ENCODE data around the gene KRT85.
"Not testable (repeated sequence)": the region's sequence is repeated elsewhere in the genome, so short reads cannot be mapped to it uniquely, and the experiment has no call there.

Gene KRT85

DNA sequence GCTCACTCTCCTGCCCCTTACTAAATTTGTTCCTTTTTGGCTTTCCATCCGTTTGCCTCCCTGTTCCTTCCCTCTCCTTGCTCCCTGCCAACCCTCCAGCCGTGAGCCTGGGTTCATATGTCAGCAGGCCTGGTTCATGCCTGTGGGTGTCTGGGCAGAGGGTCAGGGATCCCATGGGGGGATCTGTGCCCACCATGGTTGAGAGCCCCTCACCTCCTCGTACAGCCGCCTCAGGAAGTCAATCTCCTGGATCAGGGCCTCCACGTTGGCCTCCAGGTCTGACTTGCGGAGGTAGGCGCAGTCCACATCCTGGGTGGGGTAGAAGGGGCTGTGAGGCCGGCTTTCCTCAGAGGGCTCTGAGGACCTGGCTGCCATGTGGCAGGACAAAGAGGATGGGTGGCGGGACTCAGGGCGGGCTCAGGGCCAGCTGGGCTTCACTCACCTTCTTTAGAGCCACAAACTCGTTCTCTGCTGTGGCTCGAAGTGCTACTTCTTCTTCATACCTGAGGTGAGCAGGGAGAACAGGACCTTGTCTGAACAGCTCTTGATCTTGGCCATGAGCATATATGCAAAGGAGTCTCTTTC lies 49.7 kb downstream of the KRT85 start:
- no peak overlapping the region for H3K9ac ChIP-seq (ENCODE audit: low read length)
- no peaks in the 10 kb centered on the region for H3K27me3 ChIP-seq (ENCODE audit: low read length)
- no peaks in the 10 kb centered on the region for H3F3A ChIP-seq (ENCODE audit: insufficient read depth)
- H3K9me3 ChIP-seq (ENCODE audit: insufficient read depth, low read length): no peaks in the 10 kb centered on the region
- no peak overlapping the region for H3K4me3 ChIP-seq (ENCODE audit: insufficient read depth, low read length, poor library complexity, severe bottlenecking)
- H4K20me1 ChIP-seq (ENCODE audit: low read depth, low read length): no peaks in the 10 kb centered on the region
- no peak for TF ChIP-seq EZH2phosphoT487 (conservative IDR thresholded peaks at IDR 0.05; ENCODE audit: low read length)
- TF ChIP-seq, protein P1, sequence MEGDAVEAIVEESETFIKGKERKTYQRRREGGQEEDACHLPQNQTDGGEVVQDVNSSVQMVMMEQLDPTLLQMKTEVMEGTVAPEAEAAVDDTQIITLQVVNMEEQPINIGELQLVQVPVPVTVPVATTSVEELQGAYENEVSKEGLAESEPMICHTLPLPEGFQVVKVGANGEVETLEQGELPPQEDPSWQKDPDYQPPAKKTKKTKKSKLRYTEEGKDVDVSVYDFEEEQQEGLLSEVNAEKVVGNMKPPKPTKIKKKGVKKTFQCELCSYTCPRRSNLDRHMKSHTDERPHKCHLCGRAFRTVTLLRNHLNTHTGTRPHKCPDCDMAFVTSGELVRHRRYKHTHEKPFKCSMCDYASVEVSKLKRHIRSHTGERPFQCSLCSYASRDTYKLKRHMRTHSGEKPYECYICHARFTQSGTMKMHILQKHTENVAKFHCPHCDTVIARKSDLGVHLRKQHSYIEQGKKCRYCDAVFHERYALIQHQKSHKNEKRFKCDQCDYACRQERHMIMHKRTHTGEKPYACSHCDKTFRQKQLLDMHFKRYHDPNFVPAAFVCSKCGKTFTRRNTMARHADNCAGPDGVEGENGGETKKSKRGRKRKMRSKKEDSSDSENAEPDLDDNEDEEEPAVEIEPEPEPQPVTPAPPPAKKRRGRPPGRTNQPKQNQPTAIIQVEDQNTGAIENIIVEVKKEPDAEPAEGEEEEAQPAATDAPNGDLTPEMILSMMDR (IDR thresholded peaks at IDR 0.05; ENCODE audit: insufficient read depth, low read length, poor library complexity, severe bottlenecking): no peak
- H3K27ac ChIP-seq (ENCODE audit: low read depth, low read length): no peak overlapping the region
- H3K79me2 ChIP-seq (ENCODE audit: insufficient read depth, low read length): no peaks in the 10 kb centered on the region
- no peak overlapping the region for H2AFZ ChIP-seq (ENCODE audit: low read depth, low read length, severe bottlenecking)
- H3K9me2 ChIP-seq (replicated peaks; ENCODE audit: insufficient read depth, low read length): no peaks in the 10 kb centered on the region
- H3K4me2 ChIP-seq (ENCODE audit: low read depth, low read length, poor library complexity, severe bottlenecking): no peak overlapping the region
- no peaks in the 10 kb centered on the region for H3K36me3 ChIP-seq (ENCODE audit: low read length)

DNA sequence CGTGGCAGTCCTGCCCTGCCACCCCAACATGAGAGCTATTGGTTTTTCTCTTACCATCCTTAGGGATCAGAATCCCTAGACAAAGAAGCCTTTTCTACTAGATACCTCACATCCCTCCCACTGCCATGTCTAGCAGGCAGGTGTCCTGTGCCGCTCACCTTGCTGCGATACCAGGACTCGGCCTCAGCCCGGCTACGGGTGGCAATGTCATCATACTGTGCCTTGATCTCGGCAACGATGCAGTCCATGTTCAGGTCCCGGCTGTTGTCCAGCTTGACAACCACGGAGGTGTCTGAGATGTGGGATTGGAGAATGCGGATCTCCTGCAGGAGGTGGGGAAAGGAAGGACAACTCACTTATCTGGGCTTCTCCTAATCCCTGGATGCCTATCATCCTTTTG lies 50.6 kb downstream of the KRT85 start:
- no peaks in the 10 kb centered on the region for H3K9me2 ChIP-seq (replicated peaks; ENCODE audit: insufficient read depth, low read length)
- H3K4me2 ChIP-seq (ENCODE audit: low read depth, low read length, poor library complexity, severe bottlenecking): no peak overlapping the region
- H2AFZ ChIP-seq (ENCODE audit: low read depth, low read length, severe bottlenecking): no peak overlapping the region
- H3K27ac ChIP-seq (ENCODE audit: low read depth, low read length): no peak overlapping the region
- H4K20me1 ChIP-seq (ENCODE audit: low read depth, low read length): no peaks in the 10 kb centered on the region
- H3K27me3 ChIP-seq (ENCODE audit: low read length): no peaks in the 10 kb centered on the region
- no peak for TF ChIP-seq EZH2phosphoT487 (conservative IDR thresholded peaks at IDR 0.05; ENCODE audit: low read length)
- TF ChIP-seq, protein P1 (IDR thresholded peaks at IDR 0.05; ENCODE audit: insufficient read depth, low read length, poor library complexity, severe bottlenecking): no peak
- no peak overlapping the region for H3K9ac ChIP-seq (ENCODE audit: low read length)
- no peaks in the 10 kb centered on the region for H3K79me2 ChIP-seq (ENCODE audit: insufficient read depth, low read length)
- no peaks in the 10 kb centered on the region for H3K9me3 ChIP-seq (ENCODE audit: insufficient read depth, low read length)
- H3K36me3 ChIP-seq (ENCODE audit: low read length): no peaks in the 10 kb centered on the region
- no peak overlapping the region for H3K4me3 ChIP-seq (ENCODE audit: insufficient read depth, low read length, poor library complexity, severe bottlenecking)
- no peaks in the 10 kb centered on the region for H3F3A ChIP-seq (ENCODE audit: insufficient read depth)

DNA sequence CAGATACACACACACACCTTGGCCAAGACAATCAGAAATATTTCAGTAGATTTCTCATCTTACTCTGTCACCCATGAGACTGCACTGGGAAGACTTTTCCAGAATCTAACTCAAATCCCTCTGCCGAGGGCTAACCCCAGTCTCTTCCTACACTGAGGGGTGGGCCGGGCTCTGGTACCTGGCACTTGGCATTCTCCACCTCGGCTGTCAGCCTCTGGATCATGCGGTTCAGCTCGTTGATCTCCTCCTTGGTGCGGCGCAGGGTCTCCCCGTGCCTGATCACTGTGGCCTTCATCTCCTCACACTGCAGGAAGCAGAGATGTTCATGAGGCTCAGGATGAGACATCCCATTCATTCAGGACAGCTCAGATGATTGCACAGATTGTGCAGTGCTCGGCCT lies 51.0 kb downstream of the KRT85 start:
- Histone ChIP-seq H4K20me1 (ENCODE audit: low read depth, low read length) (no peaks in the 10 kb centered on the region), H3K27me3 (ENCODE audit: low read length) (no peaks in the 10 kb centered on the region), H2AFZ (ENCODE audit: low read depth, low read length, severe bottlenecking) (no peak overlapping the region), H3K27ac (ENCODE audit: low read depth, low read length) (no peak overlapping the region), H3K9me3 (ENCODE audit: insufficient read depth, low read length) (no peaks in the 10 kb centered on the region), H3K4me2 (ENCODE audit: low read depth, low read length, poor library complexity, severe bottlenecking) (no peak overlapping the region), H3F3A (ENCODE audit: insufficient read depth) (no peaks in the 10 kb centered on the region), H3K9ac (ENCODE audit: low read length) (no peak overlapping the region), H3K4me3 (ENCODE audit: insufficient read depth, low read length, poor library complexity, severe bottlenecking) (no peak overlapping the region), H3K79me2 (ENCODE audit: insufficient read depth, low read length) (no peaks in the 10 kb centered on the region), H3K36me3 (ENCODE audit: low read length) (no peaks in the 10 kb centered on the region), H3K9me2 (replicated peaks; ENCODE audit: insufficient read depth, low read length) (no peaks in the 10 kb centered on the region)
- TF ChIP-seq, protein P1 (IDR thresholded peaks at IDR 0.05; ENCODE audit: insufficient read depth, low read length, poor library complexity, severe bottlenecking): no peak

DNA sequence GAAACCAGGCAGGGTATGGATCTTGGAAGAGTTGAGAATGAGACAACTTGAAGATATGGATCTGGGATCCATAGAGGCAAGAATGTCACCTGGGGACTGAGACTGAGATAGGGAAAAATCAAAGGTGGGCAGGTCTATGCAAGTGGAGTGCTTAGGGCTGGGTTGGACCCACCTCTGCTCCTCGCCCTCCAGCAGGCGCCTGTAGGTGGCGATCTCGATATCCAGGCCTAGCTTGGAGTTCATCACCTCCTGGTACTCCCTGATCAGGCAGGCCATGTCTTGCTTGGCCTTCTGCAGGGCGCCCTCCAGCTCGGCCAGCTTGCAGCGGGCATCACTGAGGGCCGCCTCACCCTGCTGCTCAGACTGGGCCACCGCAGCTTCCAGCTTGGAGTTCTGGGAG lies 51.6 kb downstream of the KRT85 start:
- not testable (repeated sequence) for H3K79me2 ChIP-seq (ENCODE audit: insufficient read depth, low read length); H3K9me2 ChIP-seq (replicated peaks; ENCODE audit: insufficient read depth, low read length); H3K27me3 ChIP-seq (ENCODE audit: low read length)

More for the DNA sequence above, 51.6 kb downstream of the KRT85 start:
- H3K27ac ChIP-seq (ENCODE audit: low read depth, low read length); H3K4me3 ChIP-seq (ENCODE audit: insufficient read depth, low read length, poor library complexity, severe bottlenecking); H3K36me3 ChIP-seq (ENCODE audit: low read length); H3K4me2 ChIP-seq (ENCODE audit: low read depth, low read length, poor library complexity, severe bottlenecking); H2AFZ ChIP-seq (ENCODE audit: low read depth, low read length, severe bottlenecking); H3K9me3 ChIP-seq (ENCODE audit: insufficient read depth, low read length); H4K20me1 ChIP-seq (ENCODE audit: low read depth, low read length); H3F3A ChIP-seq (ENCODE audit: insufficient read depth); H3K9ac ChIP-seq (ENCODE audit: low read length): not testable (repeated sequence)
